HG02884 (cell line): ENCODE results near the gene CCDC180.
"Not testable (repeated sequence)": the region's sequence is repeated elsewhere in the genome, so short reads cannot be mapped to it uniquely, and the experiment has no call there.

Experiments used
- ATAC-seq: cut with Tn5 transposase; IDR thresholded peaks from one replicate; pipeline ENCODE4 v1.9.1; 2021; ENCODE audit warnings: mild to moderate bottlenecking, moderate library complexity; ENCODE audit not compliant: unreplicated experiment

Gene CCDC180

GRCh38 chr9:97310896-97311295, 3.4 kb downstream of the CCDC180 start:
- no peak for ATAC-seq

GRCh38 chr9:97311798-97312500, 4.5 kb downstream of the CCDC180 start:
- no peak for ATAC-seq

GRCh38 chr9:97312556-97312955, 5.1 kb downstream of the CCDC180 start:
- ATAC-seq, result no peak

GRCh38 chr9:97313243-97313642, 5.8 kb downstream of the CCDC180 start:
- ATAC-seq, result no peak

DNA sequence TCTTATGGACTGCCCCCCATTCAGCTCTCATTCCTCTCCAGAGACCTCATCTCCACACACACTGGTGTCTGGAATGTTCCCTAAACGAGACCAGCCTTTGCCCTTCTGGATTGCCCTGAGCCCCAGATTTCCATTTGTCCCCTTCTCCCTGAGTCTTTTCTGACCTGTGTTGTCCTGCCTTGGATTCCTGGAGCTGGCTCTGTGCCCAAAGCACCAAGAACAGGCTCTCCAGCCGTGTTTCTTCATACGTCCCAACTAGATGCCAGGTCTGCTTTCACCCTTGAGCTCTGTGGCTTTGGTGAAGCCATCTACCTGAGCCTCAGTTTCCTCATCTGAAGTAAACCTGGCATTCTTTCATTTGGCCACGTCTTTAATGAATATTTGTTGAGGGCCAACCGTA, 6.3 kb downstream of the CCDC180 start:
- no peak for ATAC-seq

GRCh38 chr9:97314503-97314902, 7.0 kb downstream of the CCDC180 start:
- no peak for ATAC-seq

- ATAC-seq, result no peak
These were observed 8.1 kb downstream of the CCDC180 start for GRCh38 chr9:97315550-97315949.

DNA sequence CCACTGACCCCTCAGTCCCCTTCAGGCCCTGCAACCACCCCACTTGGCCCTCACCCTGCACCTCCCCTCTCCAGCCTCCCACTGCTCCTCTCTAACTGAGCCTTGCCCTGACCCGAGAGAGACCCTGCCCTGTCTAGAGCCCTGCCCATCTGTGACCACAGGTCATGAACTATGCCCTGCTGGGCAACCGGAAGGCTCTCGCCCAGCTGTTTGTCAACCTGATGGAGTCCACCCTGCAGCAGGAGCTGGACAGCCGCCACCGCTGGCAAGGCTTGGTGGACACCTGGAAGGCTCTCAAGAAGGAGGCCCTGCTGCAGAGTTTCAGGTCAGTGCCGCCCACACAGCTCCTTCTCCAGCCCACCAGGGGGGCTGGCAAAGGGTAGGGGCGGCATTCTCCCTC, 9.4 kb downstream of the CCDC180 start:
- ATAC-seq, result no peak

DNA sequence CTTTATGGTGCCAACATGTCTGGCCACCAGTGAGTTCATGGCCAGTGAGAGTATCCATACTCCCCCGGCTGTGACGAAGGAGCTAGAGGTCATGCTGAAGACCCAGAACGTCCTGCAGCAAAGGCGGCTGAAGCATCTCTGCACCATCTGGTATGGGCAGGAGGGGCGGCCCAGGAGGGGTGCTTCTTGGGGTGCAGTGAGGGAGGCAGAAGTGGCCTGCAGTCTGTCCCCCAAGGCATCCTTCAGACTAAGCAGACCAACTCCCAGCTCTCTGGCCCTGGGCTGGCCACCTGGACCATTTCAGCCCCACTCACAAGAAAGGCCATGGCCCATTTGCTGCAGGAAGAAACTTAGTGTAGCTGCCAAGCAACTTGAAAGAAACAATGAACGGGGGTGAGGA, 11.0 kb downstream of the CCDC180 start:
- no peak for ATAC-seq

GRCh38 chr9:97319395-97319794, 11.9 kb downstream of the CCDC180 start:
- ATAC-seq, result no peak

DNA sequence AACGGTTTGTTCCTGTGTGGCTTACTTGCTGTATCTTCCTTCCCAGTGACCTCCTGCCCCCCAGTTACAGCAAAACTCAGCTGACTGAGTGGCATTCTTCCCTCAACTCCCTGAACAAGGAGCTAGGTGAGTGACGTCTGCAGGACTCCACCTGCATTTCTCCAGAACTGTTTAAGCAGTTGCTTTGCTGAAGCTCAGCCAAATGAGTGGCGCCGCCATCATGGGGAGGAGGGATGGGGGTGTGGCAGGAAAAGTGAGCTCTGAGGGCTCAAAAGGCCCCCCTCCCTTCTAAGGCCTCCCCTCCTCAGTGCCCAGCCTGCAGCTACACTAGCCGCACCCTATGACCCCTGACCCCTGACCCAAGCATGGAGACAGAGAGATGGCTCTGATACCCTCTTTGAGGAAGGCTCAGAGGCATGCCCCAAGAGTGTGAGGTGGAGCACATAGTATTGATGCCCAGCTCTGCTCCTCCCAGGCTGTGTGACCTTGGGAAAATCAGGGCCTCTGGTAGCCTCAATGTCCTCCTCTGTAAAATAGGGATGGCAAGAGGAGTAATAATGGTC, 12.7 kb downstream of the CCDC180 start:
- ATAC-seq, result no peak

GRCh38 chr9:97321251-97321650, 13.8 kb downstream of the CCDC180 start:
- ATAC-seq, result no peak

- no peak for ATAC-seq
These were observed 14.2 kb downstream of the CCDC180 start for GRCh38 chr9:97321691-97322090.

DNA sequence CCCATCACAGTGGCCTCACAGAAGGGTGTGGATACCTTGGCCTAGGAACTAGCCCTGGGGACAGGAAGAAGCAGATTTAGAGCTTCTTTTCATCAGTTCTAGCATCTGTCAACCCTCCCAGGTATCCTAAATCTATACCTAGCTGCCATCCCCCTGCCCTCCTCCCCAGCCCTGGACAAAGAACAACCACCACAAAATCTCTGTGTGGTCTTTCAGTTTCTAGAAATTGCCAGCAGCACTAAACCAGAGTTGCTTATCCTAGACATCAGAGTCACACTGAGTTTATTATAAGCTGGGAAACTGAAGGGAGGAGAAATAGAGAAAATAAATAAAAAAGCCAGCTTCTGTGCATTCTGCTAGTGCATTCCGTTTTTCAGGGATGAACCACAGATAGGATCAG, 14.6 kb downstream of the CCDC180 start:
- no peak for ATAC-seq

DNA sequence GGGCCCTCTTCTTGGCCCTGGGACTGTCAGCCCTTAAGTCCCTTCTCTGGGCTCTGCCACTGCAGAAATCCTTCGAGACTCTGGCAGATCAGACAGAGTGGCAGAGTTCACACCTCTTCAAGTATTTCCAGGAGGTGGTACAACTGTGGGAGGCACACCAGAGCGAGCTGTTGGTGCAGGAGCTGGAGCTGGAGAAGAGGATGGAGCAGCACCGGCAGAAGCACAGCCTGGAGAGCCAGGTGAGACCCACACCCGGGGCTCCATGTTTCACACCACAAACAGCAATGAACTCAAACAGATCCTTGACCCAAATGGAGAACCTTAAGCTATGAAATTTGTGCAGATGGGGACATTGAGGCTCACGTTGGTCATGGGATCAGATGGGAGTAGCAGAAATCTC, 17.5 kb downstream of the CCDC180 start:
- no peak for ATAC-seq

- ATAC-seq, result no peak
These were observed 20.1 kb downstream of the CCDC180 start for GRCh38 chr9:97327562-97327961.

DNA sequence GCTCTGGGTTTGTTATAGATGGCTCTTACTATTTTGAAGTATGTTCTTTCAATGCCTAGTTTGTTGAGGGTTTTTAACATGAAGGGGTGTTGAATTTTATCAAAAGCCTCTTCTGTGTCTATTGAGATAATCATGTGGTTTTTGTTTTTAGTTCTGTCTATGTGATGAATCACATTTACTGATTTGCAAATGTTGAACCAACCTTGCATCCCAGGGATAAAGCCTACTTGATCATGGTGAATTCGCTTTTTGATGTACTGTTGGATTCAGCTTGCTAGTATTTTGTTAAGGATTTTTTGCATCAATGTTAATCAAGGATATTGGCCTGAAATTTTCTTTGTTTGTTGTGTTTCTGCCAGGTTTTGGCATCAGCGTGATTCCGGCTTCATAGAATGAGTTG, 25.5 kb downstream of the CCDC180 start:
- ATAC-seq, result no peak

- ATAC-seq, result not testable (repeated sequence)
These were observed 28.2 kb downstream of the CCDC180 start for GRCh38 chr9:97335622-97336021.

GRCh38 chr9:97348871-97349270, 41.4 kb downstream of the CCDC180 start:
- ATAC-seq, result no peak

- no peak for ATAC-seq
These were observed 41.9 kb downstream of the CCDC180 start for GRCh38 chr9:97349400-97349799.

DNA sequence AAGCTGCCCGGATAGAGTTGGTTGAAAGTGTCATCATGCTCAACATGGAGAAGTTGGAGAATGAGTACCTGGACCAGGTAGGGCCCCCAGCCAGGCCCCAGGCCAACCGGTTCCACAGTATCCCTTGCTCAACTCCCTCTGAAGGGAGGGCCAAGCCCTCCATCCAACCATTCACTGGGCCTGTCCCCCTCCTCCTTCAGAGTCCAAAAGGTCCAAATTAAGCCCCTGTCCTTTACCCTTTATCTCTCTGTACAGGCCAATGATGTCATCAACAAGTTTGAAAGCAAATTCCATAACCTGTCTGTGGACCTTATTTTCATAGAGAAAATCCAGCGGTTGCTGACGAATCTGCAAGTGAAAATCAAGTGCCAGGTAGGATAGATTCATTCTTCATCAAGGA, 47.2 kb downstream of the CCDC180 start:
- ATAC-seq, result no peak

DNA sequence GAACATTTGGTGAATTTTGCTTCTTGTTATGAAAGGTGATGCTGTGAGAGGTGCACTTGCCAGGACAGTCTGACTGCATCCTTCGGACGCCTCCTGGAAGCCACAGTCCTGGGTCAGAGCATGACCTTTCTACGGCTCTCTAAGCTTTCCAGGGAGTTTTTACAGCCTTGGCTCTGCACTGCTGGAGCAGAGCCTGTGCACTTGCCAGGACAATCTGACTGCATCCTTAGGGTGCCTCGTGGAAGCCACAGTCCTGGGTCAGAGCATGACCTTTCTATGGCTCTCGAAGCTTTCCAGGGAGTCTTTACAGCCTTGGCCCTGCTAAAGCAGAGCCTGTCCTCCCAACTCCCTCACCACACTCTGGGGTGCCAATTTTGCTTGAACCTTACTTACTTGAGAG, 49.6 kb downstream of the CCDC180 start:
- ATAC-seq, result no peak
